Measurements from ENCODE around the gene DNAH7. TPM values are rescaled to one million over a fixed set of nuclear protein-coding genes. Genes with fewer than 3 reads are reported as not detected.
"Not testable (repeated sequence)": the region's sequence is repeated elsewhere in the genome, so short reads cannot be mapped to it uniquely, and the experiment has no call there.

The DNAH7 gene
- total RNA-seq, 4 donors from 2014 or later, result 1.6 to 5.0 (median 3.0) TPM

DNA sequence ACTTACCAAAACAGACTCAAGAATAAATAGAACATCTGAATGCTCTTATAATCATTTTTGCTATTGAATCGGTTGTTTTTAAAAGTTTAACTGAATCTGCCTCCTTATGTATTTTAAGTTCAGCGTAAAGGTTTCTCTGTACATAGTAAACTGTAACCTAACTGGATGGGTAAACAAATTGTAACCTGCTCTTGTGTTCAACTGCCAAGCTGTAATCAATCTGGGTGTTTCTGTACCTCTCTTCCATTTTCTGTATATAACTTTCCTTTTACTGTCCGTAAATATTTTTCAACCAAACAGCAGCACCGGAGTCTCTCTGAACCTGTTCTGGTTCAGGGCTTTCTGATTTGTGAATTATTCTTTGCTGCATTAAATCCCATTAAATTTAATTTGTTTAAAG lies 27.6 kb upstream of the DNAH7 start:
- 82 to 91% methylated on average over 4 of the region's 4 CpGs for WGBS, 2 donors
- TF ChIP-seq, protein P1, sequence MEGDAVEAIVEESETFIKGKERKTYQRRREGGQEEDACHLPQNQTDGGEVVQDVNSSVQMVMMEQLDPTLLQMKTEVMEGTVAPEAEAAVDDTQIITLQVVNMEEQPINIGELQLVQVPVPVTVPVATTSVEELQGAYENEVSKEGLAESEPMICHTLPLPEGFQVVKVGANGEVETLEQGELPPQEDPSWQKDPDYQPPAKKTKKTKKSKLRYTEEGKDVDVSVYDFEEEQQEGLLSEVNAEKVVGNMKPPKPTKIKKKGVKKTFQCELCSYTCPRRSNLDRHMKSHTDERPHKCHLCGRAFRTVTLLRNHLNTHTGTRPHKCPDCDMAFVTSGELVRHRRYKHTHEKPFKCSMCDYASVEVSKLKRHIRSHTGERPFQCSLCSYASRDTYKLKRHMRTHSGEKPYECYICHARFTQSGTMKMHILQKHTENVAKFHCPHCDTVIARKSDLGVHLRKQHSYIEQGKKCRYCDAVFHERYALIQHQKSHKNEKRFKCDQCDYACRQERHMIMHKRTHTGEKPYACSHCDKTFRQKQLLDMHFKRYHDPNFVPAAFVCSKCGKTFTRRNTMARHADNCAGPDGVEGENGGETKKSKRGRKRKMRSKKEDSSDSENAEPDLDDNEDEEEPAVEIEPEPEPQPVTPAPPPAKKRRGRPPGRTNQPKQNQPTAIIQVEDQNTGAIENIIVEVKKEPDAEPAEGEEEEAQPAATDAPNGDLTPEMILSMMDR (IDR thresholded peaks at IDR 0.05), result no peak
- TF ChIP-seq EP300 (IDR thresholded peaks at IDR 0.05), result no peak
- TF ChIP-seq POLR2A (IDR thresholded peaks at IDR 0.05), result no peak

DNA sequence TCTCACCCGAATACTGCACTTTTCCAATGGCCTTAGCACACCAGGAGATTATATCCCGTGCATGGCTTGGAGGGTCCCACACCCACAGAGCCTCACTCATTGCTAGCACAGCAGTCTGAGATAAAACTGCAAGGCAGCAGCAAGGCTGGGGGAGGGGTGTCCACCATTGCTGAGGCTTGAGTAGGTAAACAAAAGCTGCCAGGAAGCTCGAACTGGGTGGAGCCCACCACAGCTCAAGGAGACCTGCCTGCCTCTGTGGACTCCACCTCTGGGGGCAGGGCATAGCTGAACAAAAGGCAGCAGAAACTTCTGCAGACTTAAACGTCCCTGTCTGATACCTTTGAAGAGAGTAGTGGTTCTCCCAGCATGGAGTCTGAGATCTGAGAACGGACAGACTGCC lies 20.8 kb upstream of the DNAH7 start:
- H3K9me3 ChIP-seq, result peaks cover 0 to 10% (median 0%) of the 10 kb centered on the region in 4 donors
- not testable (repeated sequence) for H3K4me1 ChIP-seq; H3K27ac ChIP-seq; H3K4me3 ChIP-seq; H3K36me3 ChIP-seq; DNase-seq (ENCODE audit: low spot score in 2 of 2); H3K27me3 ChIP-seq
- 81 to 85% methylated on average over 5 of the region's 5 CpGs for WGBS, 2 donors

More for the DNA sequence above, 27.6 kb upstream of the DNAH7 start:
- H3K27ac ChIP-seq, result no peak overlapping the region
- H3K4me1 ChIP-seq, result peaks cover 0 to 7% (median 0%) of the 10 kb centered on the region in 4 donors
- peaks cover 0 to 6% (median 0%) of the 10 kb centered on the region in 4 donors for H3K9me3 ChIP-seq
- H3K36me3 ChIP-seq, result no peaks in the 10 kb centered on the region
- no peaks in the 10 kb centered on the region for H3K27me3 ChIP-seq
- no peak for DNase-seq (ENCODE audit: low spot score in 2 of 2)
- no peak overlapping the region for H3K4me3 ChIP-seq

DNA sequence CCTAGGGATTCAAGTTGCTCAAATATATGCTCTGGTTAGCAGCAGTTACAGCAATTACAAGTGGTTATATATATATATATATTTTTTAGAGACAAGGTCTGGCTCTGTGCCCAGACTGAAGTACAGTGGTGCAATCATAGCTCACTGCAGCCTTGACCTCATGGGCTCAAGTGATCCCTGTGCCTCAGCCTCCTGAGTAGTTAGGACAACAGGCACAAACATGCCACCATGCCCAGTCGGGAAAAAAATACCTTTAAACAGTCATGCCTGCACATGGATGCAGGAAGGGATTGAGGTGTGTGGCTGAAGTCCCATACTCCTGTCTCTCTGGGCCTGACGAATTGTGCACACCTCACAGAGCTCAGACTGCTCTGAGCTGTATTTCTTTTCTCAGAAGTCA lies 19.6 kb upstream of the DNAH7 start:
- DNase-seq (ENCODE audit: low spot score in 2 of 2), result no peak
- Histone ChIP-seq H3K4me3 (no peak overlapping the region), H3K4me1 (no peaks in the 10 kb centered on the region), H3K36me3 (no peaks in the 10 kb centered on the region), H3K27me3 (no peaks in the 10 kb centered on the region), H3K9me3 (peaks cover 0 to 5% (median 0%) of the 10 kb centered on the region in 4 donors), H3K27ac (no peak overlapping the region)
- 52 to 57% methylated on average over 2 of the region's 2 CpGs for WGBS, 2 donors
- TF ChIP-seq, protein P1 (IDR thresholded peaks at IDR 0.05), result no peak
- TF ChIP-seq EP300 (IDR thresholded peaks at IDR 0.05) (no peak), POLR2A (IDR thresholded peaks at IDR 0.05) (no peak)

DNA sequence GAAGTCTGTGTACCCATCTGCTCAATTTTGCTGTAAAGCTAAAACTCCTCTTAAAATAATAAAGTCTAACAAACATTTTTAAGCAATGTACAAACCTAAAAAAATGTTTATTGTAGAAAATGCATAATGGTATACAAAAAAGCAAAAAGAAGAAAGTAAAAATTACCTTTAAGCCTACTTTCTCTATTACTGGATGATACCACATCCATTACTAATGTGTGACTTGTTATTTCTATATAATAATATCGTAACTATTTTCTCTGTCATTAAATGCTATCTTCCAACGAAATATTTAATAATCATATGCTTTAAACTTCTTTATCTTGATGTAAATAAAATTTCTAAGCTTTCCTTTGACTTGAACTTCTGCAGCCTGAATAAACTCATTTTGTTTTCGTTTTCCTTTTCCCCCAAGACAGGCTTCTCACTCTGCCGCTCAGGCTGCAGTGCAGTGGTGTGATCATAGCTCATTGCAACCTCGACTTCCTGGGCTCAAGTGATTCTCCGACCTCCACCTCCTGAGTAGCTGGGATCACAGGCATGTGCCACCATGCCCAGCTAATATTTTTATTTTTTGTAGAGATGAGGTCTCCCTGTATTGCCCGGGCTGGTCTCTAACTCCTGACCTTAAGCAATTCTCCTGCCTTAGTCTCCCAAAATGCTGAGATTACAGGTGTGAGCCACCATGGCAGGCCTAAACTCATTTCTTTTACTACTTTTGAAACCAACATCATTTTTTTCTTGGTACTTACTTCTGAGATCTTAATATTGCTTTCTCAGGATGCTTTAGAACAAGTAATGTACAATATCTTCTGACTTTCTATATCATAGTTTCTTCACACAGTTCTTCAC lies 18.1 kb upstream of the DNAH7 start:
- DNase-seq (ENCODE audit: low spot score in 2 of 2), result no peak
- Histone ChIP-seq H3K9me3 (peaks cover 0 to 5% (median 0%) of the 10 kb centered on the region in 4 donors), H3K27me3 (no peaks in the 10 kb centered on the region), H3K4me1 (no peaks in the 10 kb centered on the region), H3K36me3 (no peaks in the 10 kb centered on the region), H3K4me3 (no peak overlapping the region), H3K27ac (no peak overlapping the region)
- 65 to 78% methylated on average over 7 of the region's 7 CpGs for WGBS, 2 donors
- TF ChIP-seq, protein P1 (IDR thresholded peaks at IDR 0.05), result no peak
- TF ChIP-seq EP300 (IDR thresholded peaks at IDR 0.05) (no peak), POLR2A (IDR thresholded peaks at IDR 0.05) (no peak)

DNA sequence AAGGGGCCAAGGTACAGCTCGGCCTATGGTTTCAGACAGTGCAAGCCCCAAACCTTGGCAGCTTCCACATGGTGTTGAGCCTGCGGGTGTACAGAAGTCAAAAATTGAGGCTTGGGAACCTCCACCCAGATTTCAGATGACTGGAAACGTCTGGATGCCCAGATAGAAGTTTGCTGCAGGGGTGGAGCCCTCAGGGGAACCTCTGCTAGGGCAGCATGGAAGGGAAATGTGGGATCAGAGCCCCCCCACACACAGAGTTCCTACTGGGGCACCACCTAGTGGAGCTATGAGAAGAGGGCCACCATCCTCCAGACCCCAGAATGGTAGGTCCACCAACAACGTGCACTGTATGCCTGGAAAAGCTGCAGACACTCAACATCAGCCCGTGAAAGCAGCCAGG lies 15.0 kb upstream of the DNAH7 start:
- Histone ChIP-seq H3K27me3 (no peaks in the 10 kb centered on the region), H3K36me3 (no peaks in the 10 kb centered on the region), H3K4me3 (no peak overlapping the region), H3K27ac (no peak overlapping the region), H3K9me3 (no peaks in the 10 kb centered on the region), H3K4me1 (peaks cover 0 to 7% (median 0%) of the 10 kb centered on the region in 4 donors)
- no peak for DNase-seq (ENCODE audit: low spot score in 2 of 2)
- TF ChIP-seq, protein P1 (IDR thresholded peaks at IDR 0.05), result no peak
- no peak for TF ChIP-seq EP300 (IDR thresholded peaks at IDR 0.05)
- no peak for TF ChIP-seq POLR2A (IDR thresholded peaks at IDR 0.05)
- 84 to 85% methylated on average over 5 of the region's 5 CpGs for WGBS, 2 donors

Measured in tibial nerve (tissue), 4 donors.